ENCODE results near the gene STMN1. TPM values are rescaled to one million over a fixed set of nuclear protein-coding genes. Genes with fewer than 3 reads are reported as not detected.

Gene STMN1
- total RNA-seq, 4 donors from 2014 or later, result 79.2 to 140 (median 105) TPM

- Histone ChIP-seq H3K9me3 (no peaks in the 10 kb centered on the region), H3K4me1 (peaks cover 0 to 36% (median 18%) of the 10 kb centered on the region in 4 donors), H3K27ac (no peak overlapping the region), H3K36me3 (no peaks in the 10 kb centered on the region), H3K27me3 (no peaks in the 10 kb centered on the region), H3K4me3 (no peak overlapping the region)
- no peak for DNase-seq (ENCODE audit: low spot score in 2 of 2)
- WGBS, 2 donors, result 79 to 88% methylated on average over 2 of the region's 2 CpGs
- no peak for TF ChIP-seq EP300 (IDR thresholded peaks at IDR 0.05)
- no peak for TF ChIP-seq POLR2A (IDR thresholded peaks at IDR 0.05)
Measured at GRCh38 chr1:25877155-25877554, 29.1 kb downstream of the STMN1 start.

- H3K4me1 ChIP-seq, result peaks cover 0 to 41% (median 21%) of the 10 kb centered on the region in 4 donors
- H3K27me3 ChIP-seq, result no peaks in the 10 kb centered on the region
- H3K4me3 ChIP-seq, result no peak overlapping the region
- no peak for DNase-seq (ENCODE audit: low spot score in 2 of 2)
- no peak for TF ChIP-seq CTCF (IDR thresholded peaks at IDR 0.05)
- TF ChIP-seq POLR2A (IDR thresholded peaks at IDR 0.05), result no peak
- TF ChIP-seq EP300 (IDR thresholded peaks at IDR 0.05), result no peak
- H3K27ac ChIP-seq, result peak overlapping the region in 2 of 4 donors; percentile 66 to 95
- WGBS, 2 donors, result 79 to 89% methylated on average over 2 of the region's 2 CpGs
- no peaks in the 10 kb centered on the region for H3K9me3 ChIP-seq
- no peaks in the 10 kb centered on the region for H3K36me3 ChIP-seq
Measured at GRCh38 chr1:25876693-25877077, 29.5 kb downstream of the STMN1 start.

GRCh38 chr1:25875856-25876692, 30.1 kb downstream of the STMN1 start:
- Histone ChIP-seq H3K36me3 (no peaks in the 10 kb centered on the region), H3K4me1 (peaks cover 0 to 47% (median 26%) of the 10 kb centered on the region in 4 donors), H3K27ac (peak overlapping the region; percentile 66 to 95 (median 88)), H3K27me3 (no peaks in the 10 kb centered on the region), H3K4me3 (peak overlapping the region; percentile 62 to 93 (median 86)), H3K9me3 (no peaks in the 10 kb centered on the region)
- 17 to 33% methylated on average over 16 to 30 of the region's 32 CpGs for WGBS, 2 donors
- no peak for TF ChIP-seq CTCF (IDR thresholded peaks at IDR 0.05)
- no peak for TF ChIP-seq POLR2A (IDR thresholded peaks at IDR 0.05)
- no peak for TF ChIP-seq EP300 (IDR thresholded peaks at IDR 0.05)
- DNase-seq (ENCODE audit: low spot score in 2 of 2), result no peak

GRCh38 chr1:25875154-25875855, 30.9 kb downstream of the STMN1 start, which contains the start of gene PAQR7:
TSS of gene PAQR7 (minus strand) at chr1:25875708. CDS start at chr1:25863839, 11,869 bp downstream.
- DNase-seq (ENCODE audit: low spot score in 2 of 2), result peak; percentile 40 to 44
- peak within 1 kb of the TSS; percentile 66 to 95 (median 88) for H3K27ac ChIP-seq
- H3K27me3 ChIP-seq, result no peaks in the 10 kb centered on the region
- H3K9me3 ChIP-seq, result no peaks in the 10 kb centered on the region
- TF ChIP-seq EP300 (IDR thresholded peaks at IDR 0.05), result peak in 1 of 2 donors; percentile 69
- TF ChIP-seq POLR2A (IDR thresholded peaks at IDR 0.05), result peak; percentile 62 to 69
- TF ChIP-seq CTCF (IDR thresholded peaks at IDR 0.05), result no peak
- peaks cover 0 to 53% (median 26%) of the 10 kb centered on the region in 4 donors for H3K4me1 ChIP-seq
- peak within 1 kb of the TSS; percentile 62 to 93 (median 86) for H3K4me3 ChIP-seq
- H3K36me3 ChIP-seq, result peaks cover 0 to 4% (median 0%) of the 10 kb centered on the region in 3 donors
- 0 to 1% methylated on average over 32 to 71 of the region's 75 CpGs for WGBS, 2 donors

- H3K4me3 ChIP-seq, result peak overlapping the region; percentile 62 to 93 (median 86)
- H3K4me1 ChIP-seq, result peaks cover 0 to 53% (median 26%) of the 10 kb centered on the region in 4 donors
- H3K36me3 ChIP-seq, result peaks cover 0 to 10% (median 0%) of the 10 kb centered on the region in 3 donors
- no peak for TF ChIP-seq EP300 (IDR thresholded peaks at IDR 0.05)
- no peak for TF ChIP-seq CTCF (IDR thresholded peaks at IDR 0.05)
- TF ChIP-seq POLR2A (IDR thresholded peaks at IDR 0.05), result no peak
- DNase-seq (ENCODE audit: low spot score in 2 of 2), result no peak
- H3K27ac ChIP-seq, result peak overlapping the region; percentile 66 to 95 (median 88)
- H3K27me3 ChIP-seq, result no peaks in the 10 kb centered on the region
- no peaks in the 10 kb centered on the region for H3K9me3 ChIP-seq
- WGBS, 2 donors, result 11 to 16% methylated on average over 5 to 6 of the region's 8 CpGs
Measured at GRCh38 chr1:25874635-25875153, 31.5 kb downstream of the STMN1 start.
